ENCODE measurements around the gene IMMP1L. TPM values are rescaled to one million over a fixed set of nuclear protein-coding genes. Genes with fewer than 3 reads are reported as not detected.
A peak's percentile ranks its signal among the peaks of the same experiment; 100 is the strongest.

The IMMP1L gene
- total RNA-seq, 2 experiments from 2014 or later: 27.9 to 37.3 TPM

DNA sequence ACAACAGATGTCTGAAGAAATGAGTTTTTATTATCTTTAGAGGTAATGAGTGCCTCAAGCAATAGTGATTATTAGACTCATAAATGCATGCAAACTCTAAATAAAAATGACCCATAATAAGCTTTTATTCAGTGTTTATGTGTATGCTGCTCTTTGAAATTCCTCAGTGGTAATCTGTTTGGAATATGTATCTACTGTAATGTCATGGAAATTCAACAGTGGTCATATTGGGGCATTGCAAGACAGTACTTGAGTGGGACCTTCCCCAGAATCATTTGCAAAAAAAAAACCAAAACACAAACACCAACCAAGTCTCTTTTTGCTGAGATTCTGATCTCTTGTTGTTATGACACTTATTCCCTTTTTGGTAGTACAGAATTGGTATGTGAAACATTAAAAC lies 104.8 kb downstream of the IMMP1L start:
- Histone ChIP-seq H3K9me2 (ENCODE audit: insufficient read depth, low read length) (no peaks in the 10 kb centered on the region), H4K20me1 (ENCODE audit: insufficient read depth, low read length) (no peaks in the 10 kb centered on the region), H2AFZ (ENCODE audit: low read length) (no peak overlapping the region), H3K4me1 (ENCODE audit: insufficient read depth, low read length, poor library complexity, severe bottlenecking) (no peaks in the 10 kb centered on the region), H3K36me3 (ENCODE audit: insufficient read depth, low read length) (no peaks in the 10 kb centered on the region), H3K79me2 (ENCODE audit: insufficient read depth, low read depth, low read length) (no peaks in the 10 kb centered on the region), H3K4me2 (ENCODE audit: low read length) (no peak overlapping the region), H3K4me3 (ENCODE audit: low read depth, low read length, poor library complexity, severe bottlenecking) (no peak overlapping the region), H3K27ac (ENCODE audit: low read depth, low read length, poor library complexity, severe bottlenecking) (no peak overlapping the region), H3K9me3 (ENCODE audit: low read length) (no peaks in the 10 kb centered on the region)
- no peak for TF ChIP-seq EZH2phosphoT487 (IDR thresholded peaks at IDR 0.05; ENCODE audit: borderline replicate concordance, low read depth, low read length)
- TF ChIP-seq, protein P1, sequence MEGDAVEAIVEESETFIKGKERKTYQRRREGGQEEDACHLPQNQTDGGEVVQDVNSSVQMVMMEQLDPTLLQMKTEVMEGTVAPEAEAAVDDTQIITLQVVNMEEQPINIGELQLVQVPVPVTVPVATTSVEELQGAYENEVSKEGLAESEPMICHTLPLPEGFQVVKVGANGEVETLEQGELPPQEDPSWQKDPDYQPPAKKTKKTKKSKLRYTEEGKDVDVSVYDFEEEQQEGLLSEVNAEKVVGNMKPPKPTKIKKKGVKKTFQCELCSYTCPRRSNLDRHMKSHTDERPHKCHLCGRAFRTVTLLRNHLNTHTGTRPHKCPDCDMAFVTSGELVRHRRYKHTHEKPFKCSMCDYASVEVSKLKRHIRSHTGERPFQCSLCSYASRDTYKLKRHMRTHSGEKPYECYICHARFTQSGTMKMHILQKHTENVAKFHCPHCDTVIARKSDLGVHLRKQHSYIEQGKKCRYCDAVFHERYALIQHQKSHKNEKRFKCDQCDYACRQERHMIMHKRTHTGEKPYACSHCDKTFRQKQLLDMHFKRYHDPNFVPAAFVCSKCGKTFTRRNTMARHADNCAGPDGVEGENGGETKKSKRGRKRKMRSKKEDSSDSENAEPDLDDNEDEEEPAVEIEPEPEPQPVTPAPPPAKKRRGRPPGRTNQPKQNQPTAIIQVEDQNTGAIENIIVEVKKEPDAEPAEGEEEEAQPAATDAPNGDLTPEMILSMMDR (conservative IDR thresholded peaks at IDR 0.05; ENCODE audit: low read length): no peak
- intact Hi-C loops (cut with micrococcal nuclease; ENCODE audit: unreplicated experiment): no loop called here
- POLR2A ChIA-PET: no interaction called here
- CTCF ChIA-PET (ENCODE audit: unreplicated experiment): no interaction called here
- no TSS peak for BruUV-seq (replicated peaks)
- no peak for DNase-seq (ENCODE audit: low spot score)

DNA sequence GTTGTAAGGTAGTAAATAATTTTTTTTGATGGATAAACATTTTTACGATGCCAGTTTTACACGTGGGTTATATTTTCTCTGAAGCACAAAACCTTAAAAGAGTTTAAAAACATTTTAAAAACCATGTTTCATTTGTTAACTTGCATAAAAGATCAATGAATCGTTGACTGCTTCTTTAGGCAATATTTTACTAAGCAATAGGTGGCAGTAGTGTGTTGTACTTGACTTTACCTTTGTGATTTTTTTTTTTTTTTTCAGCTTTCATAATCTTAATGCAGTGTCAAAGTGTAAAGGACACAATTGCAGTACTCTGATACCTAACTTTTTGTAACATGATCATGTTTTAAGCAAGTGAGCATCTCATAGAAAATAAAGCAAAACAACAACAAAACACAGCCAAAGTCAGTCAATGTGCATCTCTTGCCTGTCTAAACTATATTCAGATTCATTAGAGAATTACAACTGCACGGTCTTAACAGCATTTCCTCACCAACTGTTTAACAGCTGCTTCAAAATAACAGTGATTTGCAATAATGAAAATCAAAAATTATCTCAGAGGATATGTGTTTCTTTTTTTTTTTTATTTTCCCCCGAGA lies 112.1 kb downstream of the IMMP1L start:
- ChIA-PET CTCF (ENCODE audit: unreplicated experiment) (interaction anchor here (1.0 kb wide), 1 partner anchor 778 kb away, joined by 3 read pairs; no protein-coding TSS in a partner anchor), POLR2A (interaction anchor here (0.7 to 1.3 kb wide), 2 partner anchors 9 to 379 kb away, joined by 3 to 4 read pairs; no protein-coding TSS in a partner anchor)
- Histone ChIP-seq H3K4me2 (ENCODE audit: low read length) (no peak overlapping the region), H3K27ac (ENCODE audit: low read depth, low read length, poor library complexity, severe bottlenecking) (no peak overlapping the region), H2AFZ (ENCODE audit: low read length) (no peak overlapping the region), H3K79me2 (ENCODE audit: insufficient read depth, low read depth, low read length) (no peaks in the 10 kb centered on the region), H3K9me2 (ENCODE audit: insufficient read depth, low read length) (no peaks in the 10 kb centered on the region), H3K4me1 (ENCODE audit: insufficient read depth, low read length, poor library complexity, severe bottlenecking) (no peaks in the 10 kb centered on the region), H3K9me3 (ENCODE audit: low read length) (no peaks in the 10 kb centered on the region), H3K36me3 (ENCODE audit: insufficient read depth, low read length) (no peaks in the 10 kb centered on the region), H3K4me3 (ENCODE audit: low read depth, low read length, poor library complexity, severe bottlenecking) (no peak overlapping the region), H4K20me1 (ENCODE audit: insufficient read depth, low read length) (no peaks in the 10 kb centered on the region)
- intact Hi-C loops (cut with micrococcal nuclease; ENCODE audit: unreplicated experiment): loop anchor here (2.0 to 10.0 kb wide), 4 partner anchors 473 to 780 kb away; no protein-coding TSS in a partner anchor
- peak; percentile 42 for DNase-seq (ENCODE audit: low spot score)
- TF ChIP-seq EZH2phosphoT487 (IDR thresholded peaks at IDR 0.05; ENCODE audit: borderline replicate concordance, low read depth, low read length): no peak
- TF ChIP-seq, protein P1 (conservative IDR thresholded peaks at IDR 0.05; ENCODE audit: low read length): peak; percentile 85
- BruUV-seq (replicated peaks): no TSS peak

DNA sequence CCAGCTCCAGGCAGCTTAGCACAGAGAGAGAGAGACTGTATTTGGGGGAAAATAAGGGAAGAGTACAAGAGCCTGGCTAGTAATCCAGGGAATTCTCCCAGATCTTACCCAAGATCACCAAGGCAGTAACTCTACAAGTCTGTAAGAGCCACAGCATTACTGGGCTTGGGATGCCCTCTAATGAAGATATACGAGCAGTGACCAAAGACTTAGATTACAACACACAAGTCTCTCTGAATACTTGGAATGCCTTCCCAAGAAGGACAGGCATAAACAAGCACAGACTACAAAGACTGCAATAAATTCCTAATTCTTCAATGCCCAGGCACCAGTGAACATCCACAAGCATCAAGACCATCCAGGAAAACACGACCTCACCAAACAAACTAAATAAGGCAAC lies 122.0 kb downstream of the IMMP1L start:
- H3K4me2 ChIP-seq (ENCODE audit: low read length): no peak overlapping the region
- intact Hi-C loops (cut with micrococcal nuclease; ENCODE audit: unreplicated experiment): no loop called here
- no peaks in the 10 kb centered on the region for H3K9me3 ChIP-seq (ENCODE audit: low read length)
- H2AFZ ChIP-seq (ENCODE audit: low read length): no peak overlapping the region
- H4K20me1 ChIP-seq (ENCODE audit: insufficient read depth, low read length): no peaks in the 10 kb centered on the region
- CTCF ChIA-PET (ENCODE audit: unreplicated experiment): no interaction called here
- no peaks in the 10 kb centered on the region for H3K36me3 ChIP-seq (ENCODE audit: insufficient read depth, low read length)
- no peaks in the 10 kb centered on the region for H3K4me1 ChIP-seq (ENCODE audit: insufficient read depth, low read length, poor library complexity, severe bottlenecking)
- H3K27ac ChIP-seq (ENCODE audit: low read depth, low read length, poor library complexity, severe bottlenecking): no peak overlapping the region
- POLR2A ChIA-PET: interaction anchor here (0.7 kb wide), 1 partner anchor 118 kb away, joined by 3 read pairs; no protein-coding TSS in a partner anchor
- H3K79me2 ChIP-seq (ENCODE audit: insufficient read depth, low read depth, low read length): no peaks in the 10 kb centered on the region
- TF ChIP-seq, protein P1 (conservative IDR thresholded peaks at IDR 0.05; ENCODE audit: low read length): no peak
- no peak for TF ChIP-seq EZH2phosphoT487 (IDR thresholded peaks at IDR 0.05; ENCODE audit: borderline replicate concordance, low read depth, low read length)
- DNase-seq (ENCODE audit: low spot score): no peak
- H3K9me2 ChIP-seq (ENCODE audit: insufficient read depth, low read length): no peaks in the 10 kb centered on the region
- H3K4me3 ChIP-seq (ENCODE audit: low read depth, low read length, poor library complexity, severe bottlenecking): no peak overlapping the region
- BruUV-seq (replicated peaks): no TSS peak
